CD4-positive, CD25-positive, alpha-beta regulatory T cell (primary cell): ENCODE data around the gene TRAPPC11. TPM values are rescaled to one million over a fixed set of nuclear protein-coding genes. Genes with fewer than 3 reads are reported as not detected.
"Not testable (repeated sequence)": the region's sequence is repeated elsewhere in the genome, so short reads cannot be mapped to it uniquely, and the experiment has no call there.

Experiments
- ATAC-seq, 2 donors: fragments of 150-1000 bp; cut with Tn5 transposase; one replicate each; pipeline ENCODE4 v1.10.0; 2021; ENCODE audit warnings: low read depth in 2 of 2, moderate number of reproducible peaks in 2 of 2, moderate library complexity in 1 of 2
- DNase-seq, 3 donors: peaks; one replicate each; pipeline versions ENCODE4 v3.0.0 to v3.0.0-alpha.2; 2012 to 2022; ENCODE audit warnings: mixed read lengths in 1 of 3
- H3K27ac ChIP-seq: one replicate; pipeline ENCODE4 v1.7.0; 2013; ENCODE audit warnings: mild to moderate bottlenecking, low read length; ENCODE audit not compliant: insufficient read depth, poor library complexity, severe bottlenecking
- H3K27me3 ChIP-seq: one replicate; pipeline ENCODE4 v1.7.0; 2013; ENCODE audit warnings: low read length; ENCODE audit not compliant: control insufficient read depth, insufficient read depth
- H3K36me3 ChIP-seq: one replicate; pipeline ENCODE4 v1.7.0; 2013; ENCODE audit warnings: mild to moderate bottlenecking, low read length, moderate library complexity; ENCODE audit not compliant: control insufficient read depth, insufficient read depth
- H3K4me1 ChIP-seq: 2 replicates; pipeline ENCODE4 v1.7.0; 2013; ENCODE audit warnings: mild to moderate bottlenecking, low read length; ENCODE audit not compliant: insufficient read depth, control insufficient read depth, poor library complexity, severe bottlenecking
- H3K4me3 ChIP-seq: one replicate; pipeline ENCODE4 v1.7.0; 2013; ENCODE audit warnings: low read depth, mild to moderate bottlenecking, low read length, moderate library complexity
- H3K9me3 ChIP-seq, 2 experiments: 1 replicate in 1 of 2; 2 replicates in 1 of 2; pipeline ENCODE4 v1.7.0; 2013; ENCODE audit warnings: low read length in 2 of 2, mild to moderate bottlenecking in 1 of 2, moderate library complexity in 1 of 2; ENCODE audit not compliant: control insufficient read depth in 2 of 2
- H3K27ac Mint-ChIP-seq, 3 donors: one replicate each; pipeline ENCODE4 v1.8.0; 2020 to 2022; ENCODE audit warnings: mild to moderate bottlenecking in 3 of 3, mixed read lengths in 3 of 3, moderate library complexity in 2 of 3
- H3K27me3 Mint-ChIP-seq: one replicate; pipeline ENCODE4 v1.8.0; 2022; ENCODE audit warnings: mild to moderate bottlenecking, mixed read lengths
- H3K36me3 Mint-ChIP-seq: one replicate; pipeline ENCODE4 v1.8.0; 2020; ENCODE audit warnings: mixed read lengths
- H3K4me1 Mint-ChIP-seq, 4 donors: one replicate each; pipeline ENCODE4 v1.8.0; 2020 to 2022; ENCODE audit warnings: mixed read lengths in 4 of 4, mild to moderate bottlenecking in 1 of 4
- H3K4me3 Mint-ChIP-seq, 4 donors: one replicate each; pipeline ENCODE4 v1.8.0; 2020 to 2022; ENCODE audit warnings: mild to moderate bottlenecking in 4 of 4, mixed read lengths in 4 of 4, moderate library complexity in 3 of 4
- H3K9me3 Mint-ChIP-seq, 7 donors: one replicate each; pipeline ENCODE4 v1.8.0; 2020 to 2022; ENCODE audit warnings: mixed read lengths in 7 of 7, mild to moderate bottlenecking in 3 of 7, moderate library complexity in 2 of 7
- polyA plus RNA-seq, 4 donors: library from polyadenylated mRNA; unstranded; fragments of 300-500 nt; fragmentation: Illumina TruSeq; gene quantifications; one replicate each; pipeline ENCODE4 v1.2.3, GENCODE V29; 2021
- total RNA-seq: library from RNA; stranded (reverse); gene quantifications from one replicate; pipeline ENCODE4 v1.2.3, GENCODE V29; 2022

The TRAPPC11 gene
- total and polyA plus RNA-seq, 5 donors from 2014 or later: 18.4 to 33.4 (median 22.0) TPM

GRCh38 chr4:183725585-183725984 is 66.5 kb downstream of the TRAPPC11 start:
- not testable (repeated sequence) for H3K27ac ChIP-seq, H3K36me3 Mint-ChIP-seq, H3K36me3 ChIP-seq, H3K4me3 Mint-ChIP-seq, H3K27ac Mint-ChIP-seq, H3K27me3 Mint-ChIP-seq, H3K4me3 ChIP-seq, H3K9me3 Mint-ChIP-seq, ATAC-seq, H3K27me3 ChIP-seq, DNase-seq, H3K9me3 ChIP-seq
- peaks cover 0 to 13% (median 6%) of the 10 kb centered on the region in 4 donors for H3K4me1 Mint-ChIP-seq
- H3K4me1 ChIP-seq: peaks cover 15% of the 10 kb centered on the region

GRCh38 chr4:183727482-183727881 is 68.4 kb downstream of the TRAPPC11 start:
- H3K4me1 ChIP-seq: peaks cover 7% of the 10 kb centered on the region
- no peak for DNase-seq
- Mint-ChIP-seq H3K27ac (no peak overlapping the region), H3K27me3 (peaks cover 7% of the 10 kb centered on the region), H3K9me3 (no peaks in the 10 kb centered on the region), H3K4me3 (no peak overlapping the region), H3K36me3 (no peaks in the 10 kb centered on the region), H3K4me1 (peaks cover 0 to 6% (median 4%) of the 10 kb centered on the region in 4 donors)
- H3K4me3 ChIP-seq: no peak overlapping the region
- ATAC-seq: no peak
- H3K36me3 ChIP-seq: no peaks in the 10 kb centered on the region
- no peaks in the 10 kb centered on the region for H3K9me3 ChIP-seq
- H3K27me3 ChIP-seq: no peaks in the 10 kb centered on the region
- H3K27ac ChIP-seq: no peak overlapping the region

- Mint-ChIP-seq H3K9me3 (no peaks in the 10 kb centered on the region), H3K36me3 (no peaks in the 10 kb centered on the region), H3K27ac (no peak overlapping the region), H3K27me3 (peaks cover 7% of the 10 kb centered on the region), H3K4me3 (no peak overlapping the region), H3K4me1 (peaks cover 0 to 3% (median 2%) of the 10 kb centered on the region in 4 donors)
- Histone ChIP-seq H3K4me1 (peaks cover 2% of the 10 kb centered on the region), H3K36me3 (no peaks in the 10 kb centered on the region), H3K4me3 (no peak overlapping the region), H3K27me3 (no peaks in the 10 kb centered on the region), H3K27ac (no peak overlapping the region), H3K9me3 (no peaks in the 10 kb centered on the region)
- DNase-seq: no peak
- ATAC-seq: no peak
Measured at GRCh38 chr4:183728223-183729068, 69.4 kb downstream of the TRAPPC11 start.

GRCh38 chr4:183729069-183729406 is 69.9 kb downstream of the TRAPPC11 start:
- H3K4me1 ChIP-seq: no peaks in the 10 kb centered on the region
- no peak overlapping the region for H3K27ac Mint-ChIP-seq
- no peaks in the 10 kb centered on the region for H3K36me3 Mint-ChIP-seq

GRCh38 chr4:183729430-183730328 is 70.6 kb downstream of the TRAPPC11 start:
- H3K27me3 Mint-ChIP-seq: peaks cover 7% of the 10 kb centered on the region
- peaks cover 0 to 2% (median 0%) of the 10 kb centered on the region in 4 donors for H3K4me1 Mint-ChIP-seq
- Histone ChIP-seq H3K4me3 (no peak overlapping the region), H3K27me3 (no peaks in the 10 kb centered on the region), H3K36me3 (no peaks in the 10 kb centered on the region), H3K4me1 (no peaks in the 10 kb centered on the region), H3K9me3 (no peaks in the 10 kb centered on the region), H3K27ac (no peak overlapping the region)
- H3K27ac Mint-ChIP-seq: no peak overlapping the region
- H3K4me3 Mint-ChIP-seq: no peak overlapping the region
- no peak for DNase-seq
- H3K36me3 Mint-ChIP-seq: no peaks in the 10 kb centered on the region
- no peak for ATAC-seq
- H3K9me3 Mint-ChIP-seq: no peaks in the 10 kb centered on the region

More at GRCh38 chr4:183729069-183729406, 69.9 kb downstream of the TRAPPC11 start:
- Histone ChIP-seq H3K4me3 (no peak overlapping the region), H3K9me3 (no peaks in the 10 kb centered on the region), H3K27ac (no peak overlapping the region), H3K27me3 (no peaks in the 10 kb centered on the region), H3K36me3 (no peaks in the 10 kb centered on the region)
- no peaks in the 10 kb centered on the region for H3K9me3 Mint-ChIP-seq
- peaks cover 7% of the 10 kb centered on the region for H3K27me3 Mint-ChIP-seq
- no peak overlapping the region for H3K4me3 Mint-ChIP-seq
- no peak for DNase-seq
- no peak for ATAC-seq
- H3K4me1 Mint-ChIP-seq: peaks cover 0 to 2% (median 0%) of the 10 kb centered on the region in 4 donors

GRCh38 chr4:183732296-183732695 is 73.2 kb downstream of the TRAPPC11 start:
- Mint-ChIP-seq H3K4me3 (no peak overlapping the region), H3K27ac (no peak overlapping the region), H3K27me3 (peaks cover 7% of the 10 kb centered on the region), H3K36me3 (no peaks in the 10 kb centered on the region), H3K9me3 (no peaks in the 10 kb centered on the region), H3K4me1 (no peaks in the 10 kb centered on the region)
- Histone ChIP-seq H3K27me3 (no peaks in the 10 kb centered on the region), H3K27ac (no peak overlapping the region), H3K4me3 (no peak overlapping the region), H3K4me1 (no peaks in the 10 kb centered on the region), H3K9me3 (no peaks in the 10 kb centered on the region), H3K36me3 (no peaks in the 10 kb centered on the region)
- DNase-seq (no peak), ATAC-seq (no peak)

GRCh38 chr4:183733181-183733580 is 74.1 kb downstream of the TRAPPC11 start:
- H3K9me3 Mint-ChIP-seq: peaks cover 0 to 3% (median 0%) of the 10 kb centered on the region in 7 donors
- no peaks in the 10 kb centered on the region for H3K36me3 ChIP-seq

More at GRCh38 chr4:183733181-183733580, 74.1 kb downstream of the TRAPPC11 start:
- Mint-ChIP-seq H3K4me1 (no peaks in the 10 kb centered on the region), H3K27ac (no peak overlapping the region), H3K36me3 (no peaks in the 10 kb centered on the region), H3K27me3 (peaks cover 11% of the 10 kb centered on the region), H3K4me3 (no peak overlapping the region)
- DNase-seq (no peak), ATAC-seq (no peak)
- Histone ChIP-seq H3K27ac (no peak overlapping the region), H3K9me3 (no peaks in the 10 kb centered on the region), H3K27me3 (no peaks in the 10 kb centered on the region), H3K4me1 (no peaks in the 10 kb centered on the region), H3K4me3 (no peak overlapping the region)
